ENCODE data around the gene KLHL10. TPM values are rescaled to one million over a fixed set of nuclear protein-coding genes. Genes with fewer than 3 reads are reported as not detected.
"Not testable (repeated sequence)": the region's sequence is repeated elsewhere in the genome, so short reads cannot be mapped to it uniquely, and the experiment has no call there.

KLHL10 gene
- total and polyA plus RNA-seq, 9 of the 15 experiments (the other 6 are each of a cell fraction or from before 2014, with no cell fraction given): 0.06 to 0.56 (median 0.12) TPM; not detected in 5

GRCh38 chr17:41839448-41839847 lies 1.8 kb downstream of the KLHL10 start:
- intact Hi-C loops (cut with micrococcal nuclease); BruUV-seq (replicated peaks); CTCF ChIA-PET (ENCODE audit: low intra/inter-chr PET ratio); H3K4me2 ChIP-seq (ENCODE audit: insufficient read depth, low read length); H3K9ac ChIP-seq (ENCODE audit: insufficient read depth in 1 of 2, low read depth in 2 of 2, low read length in 2 of 2); H3K9me1 ChIP-seq (ENCODE audit: control insufficient read depth, insufficient read depth, low read length); H3K36me3 ChIP-seq (ENCODE audit: control insufficient read depth, insufficient read depth, low read length); in situ Hi-C loops (cut with MboI); H4K20me1 ChIP-seq (replicated peaks; ENCODE audit: control insufficient read depth, insufficient read depth, low read length); DNase-seq (ENCODE audit: extremely low read depth in 1 of 4, low spot score in 3 of 4); H2AFZ ChIP-seq (ENCODE audit: low read depth, low read length); ATAC-seq; H3K27ac ChIP-seq (ENCODE audit: extremely low read depth, low read depth, low read length); H3K27me3 ChIP-seq (ENCODE audit: control insufficient read depth in 2 of 2, insufficient read depth in 2 of 2, low read length in 2 of 2); H3K9me3 ChIP-seq (replicated peaks; ENCODE audit: control insufficient read depth, insufficient read depth, low read depth, low read length); H3K4me3 ChIP-seq; FAIRE-seq: not testable (repeated sequence)
- WGBS (ENCODE audit: insufficient coverage, low coverage, missing lambda C conversion rate): 17% methylated on average over 2 of the region's 2 CpGs
- POLR2A ChIA-PET: interaction anchor here (0.7 kb wide), 1 partner anchor 136 kb away, joined by 3 read pairs; no protein-coding TSS in a partner anchor
- peaks cover 7 to 15% of the 10 kb centered on the region in 2 experiments; a peak in 4 of 5 replicates for H3K4me1 ChIP-seq (replicated peaks in 1 of 2; ENCODE audit: control insufficient read depth in 2 of 2, insufficient read depth in 2 of 2, low read length in 2 of 2)
- H3K79me2 ChIP-seq (ENCODE audit: control insufficient read depth, insufficient read depth, low read length): peaks cover 16% of the 10 kb centered on the region
- TF ChIP-seq PRDM10 (IDR thresholded peaks at IDR 0.05; ENCODE audit: partially characterized antibody): peak; percentile 44

GRCh38 chr17:41840781-41841180 lies 3.2 kb downstream of the KLHL10 start:
- H3K27ac ChIP-seq (ENCODE audit: extremely low read depth, low read depth, low read length); POLR2A ChIA-PET; ATAC-seq; FAIRE-seq; H3K79me2 ChIP-seq (ENCODE audit: control insufficient read depth, insufficient read depth, low read length); intact Hi-C loops (cut with micrococcal nuclease); H3K4me2 ChIP-seq (ENCODE audit: insufficient read depth, low read length); H2AFZ ChIP-seq (ENCODE audit: low read depth, low read length); DNase-seq (ENCODE audit: extremely low read depth in 1 of 4, low spot score in 3 of 4); BruUV-seq (replicated peaks); H3K9me3 ChIP-seq (replicated peaks; ENCODE audit: control insufficient read depth, insufficient read depth, low read depth, low read length); H3K9me1 ChIP-seq (ENCODE audit: control insufficient read depth, insufficient read depth, low read length); H3K36me3 ChIP-seq (ENCODE audit: control insufficient read depth, insufficient read depth, low read length); H3K27me3 ChIP-seq (ENCODE audit: control insufficient read depth in 2 of 2, insufficient read depth in 2 of 2, low read length in 2 of 2); CTCF ChIA-PET (ENCODE audit: low intra/inter-chr PET ratio); H4K20me1 ChIP-seq (replicated peaks; ENCODE audit: control insufficient read depth, insufficient read depth, low read length); in situ Hi-C loops (cut with MboI); H3K9ac ChIP-seq (ENCODE audit: insufficient read depth in 1 of 2, low read depth in 2 of 2, low read length in 2 of 2); H3K4me3 ChIP-seq: not testable (repeated sequence)
- WGBS (ENCODE audit: insufficient coverage, low coverage, missing lambda C conversion rate): 40% methylated on average over 6 of the region's 6 CpGs
- H3K4me1 ChIP-seq (replicated peaks in 1 of 2; ENCODE audit: control insufficient read depth in 2 of 2, insufficient read depth in 2 of 2, low read length in 2 of 2): peaks cover 3 to 11% of the 10 kb centered on the region in 2 experiments; a peak in 4 of 5 replicates

Measured in K562 (cell line).